ENCODE results near the gene JARID2. TPM values are rescaled to one million over a fixed set of nuclear protein-coding genes. Genes with fewer than 3 reads are reported as not detected.
A peak's percentile ranks its signal among the peaks of the same experiment; 100 is the strongest.

Gene JARID2
- total and polyA plus RNA-seq, 7 donors: 1.8 to 7.8 (median 6.1) TPM

GRCh38 chr6:15473174-15473573 lies 227.3 kb downstream of the JARID2 start:
- H3K9me3 ChIP-seq: no peaks in the 10 kb centered on the region
- peak overlapping the region in 1 of 4 donors; percentile 16 for H3K27ac ChIP-seq
- peaks cover 0 to 30% (median 17%) of the 10 kb centered on the region in 4 donors for H3K4me1 ChIP-seq
- intact Hi-C loops (cut with DNase I): no loop called here
- TF ChIP-seq POLR2A (IDR thresholded peaks at IDR 0.05) (no peak), CTCF (IDR thresholded peaks at IDR 0.05) (no peak), POLR2AphosphoS5 (IDR thresholded peaks at IDR 0.05) (no peak), EP300 (IDR thresholded peaks at IDR 0.05) (no peak)
- WGBS, 2 donors: 79 to 92% methylated on average over 7 of the region's 7 CpGs
- peaks cover 0 to 21% (median 2%) of the 10 kb centered on the region in 4 donors for H3K36me3 ChIP-seq
- no peak overlapping the region for H3K4me3 ChIP-seq
- no peak for DNase-seq
- no peaks in the 10 kb centered on the region for H3K27me3 ChIP-seq

- no peaks in the 10 kb centered on the region for H3K27me3 ChIP-seq
- H3K9me3 ChIP-seq: no peaks in the 10 kb centered on the region
- H3K4me1 ChIP-seq: peaks cover 0 to 30% (median 17%) of the 10 kb centered on the region in 4 donors
- DNase-seq: no peak
- TF ChIP-seq POLR2AphosphoS5 (IDR thresholded peaks at IDR 0.05) (no peak), EP300 (IDR thresholded peaks at IDR 0.05) (no peak), POLR2A (IDR thresholded peaks at IDR 0.05) (no peak), CTCF (IDR thresholded peaks at IDR 0.05) (no peak)
- no peak overlapping the region for H3K4me3 ChIP-seq
- intact Hi-C loops (cut with DNase I): no loop called here
- peak overlapping the region in 2 of 4 donors; percentile 9 to 16 for H3K27ac ChIP-seq
- H3K36me3 ChIP-seq: peaks cover 0 to 18% (median 2%) of the 10 kb centered on the region in 4 donors
- WGBS, 2 donors: 75 to 83% methylated on average over 6 of the region's 6 CpGs
Observed at GRCh38 chr6:15473741-15474161, 227.9 kb downstream of the JARID2 start.

GRCh38 chr6:15474196-15474595 lies 228.3 kb downstream of the JARID2 start:
- WGBS, 2 donors: 89 to 94% methylated on average over 2 of the region's 2 CpGs
- no peaks in the 10 kb centered on the region for H3K27me3 ChIP-seq

GRCh38 chr6:15475261-15475660 lies 229.4 kb downstream of the JARID2 start:
- no peak overlapping the region for H3K27ac ChIP-seq

More at GRCh38 chr6:15474196-15474595, 228.3 kb downstream of the JARID2 start:
- Histone ChIP-seq H3K36me3 (peaks cover 0 to 15% (median 2%) of the 10 kb centered on the region in 4 donors), H3K27ac (peak overlapping the region in 2 of 4 donors; percentile 9 to 16), H3K9me3 (no peaks in the 10 kb centered on the region), H3K4me1 (peaks cover 0 to 33% (median 18%) of the 10 kb centered on the region in 4 donors), H3K4me3 (no peak overlapping the region)
- DNase-seq: no peak
- no peak for TF ChIP-seq POLR2A (IDR thresholded peaks at IDR 0.05)
- no peak for TF ChIP-seq POLR2AphosphoS5 (IDR thresholded peaks at IDR 0.05)
- TF ChIP-seq EP300 (IDR thresholded peaks at IDR 0.05): no peak
- TF ChIP-seq CTCF (IDR thresholded peaks at IDR 0.05): no peak
- intact Hi-C loops (cut with DNase I): no loop called here

More at GRCh38 chr6:15475261-15475660, 229.4 kb downstream of the JARID2 start:
- no peak for DNase-seq
- H3K36me3 ChIP-seq: peaks cover 0 to 6% (median 0%) of the 10 kb centered on the region in 4 donors
- H3K9me3 ChIP-seq: no peaks in the 10 kb centered on the region
- no peaks in the 10 kb centered on the region for H3K27me3 ChIP-seq
- TF ChIP-seq CTCF (IDR thresholded peaks at IDR 0.05): no peak
- no peak for TF ChIP-seq EP300 (IDR thresholded peaks at IDR 0.05)
- WGBS, 2 donors: 72 to 95% methylated on average over 6 of the region's 6 CpGs
- intact Hi-C loops (cut with DNase I): no loop called here
- peaks cover 0 to 44% (median 23%) of the 10 kb centered on the region in 4 donors for H3K4me1 ChIP-seq
- H3K4me3 ChIP-seq: no peak overlapping the region

Measured in sigmoid colon (tissue), 7 donors.